Endothelial cell of umbilical vein (primary cell): ENCODE data around the gene TBX18.

ENCODE experiments used
- CTCF ChIP-seq, 2 donors: IDR thresholded peaks; 1 replicate in 1 of 2; 2 replicates in 1 of 2; pipeline ENCODE4 v1.5.1; 2011; ENCODE audit warnings: low read length in 2 of 2, mild to moderate bottlenecking in 2 of 2, moderate library complexity in 2 of 2, control low read depth in 1 of 2, inconsistent platforms in 1 of 2, low read depth in 1 of 2; ENCODE audit not compliant: insufficient read depth in 1 of 2; ENCODE audit errors: extremely low read depth in 1 of 2
- EZH2 ChIP-seq: IDR thresholded peaks from 2 replicates; pipeline ENCODE4 v1.6.1; 2012; ENCODE audit warnings: borderline replicate concordance, low read depth, mild to moderate bottlenecking, moderate library complexity, low read length, inconsistent platforms; ENCODE audit not compliant: severe bottlenecking
- MAX ChIP-seq: IDR thresholded peaks from 2 replicates; pipeline ENCODE4 v1.6.1; 2011; ENCODE audit not compliant: insufficient read depth, insufficient read length
- POLR2A ChIP-seq: IDR thresholded peaks from 2 replicates; pipeline ENCODE4 v1.6.1; 2012; ENCODE audit warnings: low read depth, mild to moderate bottlenecking, control low read depth, low read length
- POLR2AphosphoS5 ChIP-seq: IDR thresholded peaks from 2 replicates; pipeline ENCODE4 v1.6.1; 2012; ENCODE audit warnings: low read depth, mild to moderate bottlenecking, control low read depth, low read length, moderate library complexity; ENCODE audit not compliant: insufficient read depth

- TF ChIP-seq CTCF (IDR thresholded peaks at IDR 0.05; ENCODE audit: extremely low read depth in 1 of 2, insufficient read depth in 1 of 2, low read depth in 1 of 2, low read length in 2 of 2) (no peak), EZH2 (no peak), POLR2A (no peak), POLR2AphosphoS5 (peak; percentile 47), MAX (no peak)
Observed at GRCh38 chr6:84645563-84646266, 118.7 kb downstream of the TBX18 start.
